NCI-H524 treated with DMSO at 0.1 percent for 48 hours (cell line): ENCODE results near the gene MYH10.
"Not testable (repeated sequence)": the region's sequence is repeated elsewhere in the genome, so short reads cannot be mapped to it uniquely, and the experiment has no call there.

ENCODE experiments used
- DNase-seq: peaks from one replicate; lab custom pipeline; 2025; lab: John Stamatoyannopoulos, UW

The MYH10 gene

DNA sequence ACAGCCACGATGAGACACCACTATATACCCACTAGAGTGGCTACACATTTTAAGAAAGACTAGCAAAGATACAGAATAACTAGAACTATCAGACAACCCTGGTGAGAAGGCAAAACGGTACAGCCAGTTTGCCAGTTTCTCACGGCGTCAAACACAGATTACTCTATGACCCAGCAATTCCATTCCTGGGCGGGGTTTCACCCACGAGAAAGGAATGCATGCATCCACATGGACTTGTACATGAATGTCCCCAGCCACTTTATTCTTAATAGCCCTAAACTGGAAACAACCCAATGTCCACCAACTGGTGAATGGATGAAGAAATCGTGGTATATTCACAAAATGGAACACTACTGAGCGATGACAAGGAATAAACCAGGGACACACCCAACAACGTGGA is 74.5 kb downstream of the MYH10 start:
- DNase-seq, result no peak

DNA sequence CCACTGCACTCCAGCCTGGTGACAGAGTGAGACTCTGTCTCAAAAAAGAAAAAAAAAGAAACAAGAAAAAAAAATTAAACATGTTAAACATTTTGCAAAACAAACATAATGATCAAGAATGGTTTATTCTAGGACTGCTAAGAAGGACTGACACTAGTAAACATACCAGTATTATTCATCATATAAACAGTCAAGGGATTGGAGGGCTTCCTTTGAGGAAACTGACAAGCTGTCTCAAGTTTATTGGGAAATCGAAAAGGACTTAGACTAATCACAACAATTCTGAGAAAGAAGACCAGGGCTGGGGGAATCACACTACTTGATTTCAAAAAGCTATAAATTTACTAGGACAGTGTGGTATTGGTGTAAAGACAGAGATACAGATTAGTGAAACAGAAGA is 75.5 kb downstream of the MYH10 start:
- no peak for DNase-seq

DNA sequence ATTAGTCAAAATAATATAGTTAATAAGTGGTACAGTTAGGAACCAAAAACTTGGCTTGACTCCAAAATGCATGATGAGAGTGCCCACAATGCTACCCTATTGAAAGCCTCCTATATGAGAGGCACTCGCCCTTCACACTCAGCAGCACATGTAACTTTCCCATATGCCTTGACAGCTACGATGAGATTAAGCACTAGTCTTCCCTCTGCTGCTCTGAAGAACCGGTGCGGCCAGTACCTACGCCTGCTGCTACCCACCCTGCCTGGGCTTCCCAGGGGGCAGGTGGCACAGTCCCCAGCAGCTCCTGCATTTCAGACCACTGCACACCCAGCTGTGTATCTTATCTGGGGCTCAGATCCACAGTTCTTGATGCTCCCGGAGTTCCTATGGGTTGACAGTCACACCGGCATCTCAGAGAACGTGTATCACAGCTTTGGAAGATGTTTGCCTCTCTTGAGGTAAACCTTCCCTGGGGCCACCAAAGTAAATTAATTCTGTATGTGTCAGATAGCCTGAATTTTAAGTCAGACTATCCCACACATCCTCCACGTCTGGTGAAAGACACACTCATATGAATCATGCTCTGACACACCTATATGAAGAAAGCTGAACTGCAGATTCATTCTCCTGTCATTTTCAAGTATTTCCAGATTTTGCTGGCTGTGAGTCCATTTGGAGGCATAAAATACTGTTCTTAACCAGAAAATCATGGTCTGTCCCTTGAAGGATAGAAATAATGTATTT is 77.8 kb downstream of the MYH10 start:
- DNase-seq, result no peak

DNA sequence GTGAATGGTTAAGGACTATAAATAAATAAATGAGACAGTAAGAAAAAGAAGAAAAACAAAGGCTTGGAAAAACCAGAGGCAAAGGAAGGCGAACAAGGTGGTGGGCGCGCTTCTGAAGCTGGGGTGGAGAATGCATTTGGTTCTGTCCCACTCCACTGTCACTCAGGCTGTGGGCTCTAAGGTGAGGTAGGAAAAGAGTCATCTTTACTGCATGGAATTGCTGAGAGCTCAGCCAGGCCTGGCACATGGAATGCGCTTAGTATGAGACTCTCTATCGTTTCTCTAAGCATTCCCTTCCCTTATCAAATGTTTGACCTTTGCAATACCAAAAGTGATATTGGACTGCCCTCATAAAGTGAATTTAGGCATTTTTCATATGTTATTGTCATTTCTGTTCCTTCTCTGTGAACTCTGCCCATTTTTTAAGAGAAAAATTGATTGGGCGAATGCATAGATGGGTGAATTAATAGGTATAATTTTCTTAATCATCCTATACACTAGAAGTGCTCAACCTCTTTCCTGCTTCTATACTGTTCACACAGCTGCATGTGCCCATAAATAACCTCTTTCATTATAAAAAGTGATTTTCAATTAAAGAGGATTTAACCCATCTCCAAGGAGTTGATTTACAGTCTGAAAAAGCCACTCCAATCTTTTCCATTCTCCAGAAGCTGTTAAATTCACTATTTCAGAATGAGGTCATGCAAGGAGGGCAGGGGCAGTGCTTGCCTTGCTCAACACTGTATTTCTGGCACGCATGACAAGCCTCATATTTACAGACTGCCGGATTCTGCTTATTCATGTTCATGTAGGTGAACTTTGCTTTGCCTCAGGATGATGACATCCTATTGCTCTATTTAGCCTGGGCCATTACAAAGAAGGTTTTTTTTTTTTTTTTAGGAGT is 87.7 kb downstream of the MYH10 start:
- no peak for DNase-seq

DNA sequence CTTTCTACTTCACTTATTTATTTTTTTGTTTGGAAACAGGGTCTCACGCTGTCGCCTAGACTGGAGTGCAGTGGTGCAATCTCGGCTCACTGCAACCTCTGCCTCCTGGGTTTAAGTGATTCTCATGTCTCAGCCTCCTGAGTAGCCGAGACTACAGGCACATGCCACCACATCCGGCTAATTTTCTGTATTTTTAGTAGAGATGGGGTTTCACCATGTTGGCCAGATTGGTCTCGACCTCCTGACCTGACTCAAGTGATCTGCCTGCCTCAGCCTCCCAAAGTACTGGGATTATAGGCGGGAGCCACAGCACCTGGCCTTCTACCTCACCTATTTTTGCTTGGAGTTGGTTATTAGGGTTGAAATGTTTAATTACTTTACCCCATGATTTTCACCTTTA is 90.5 kb downstream of the MYH10 start:
- not testable (repeated sequence) for DNase-seq

DNA sequence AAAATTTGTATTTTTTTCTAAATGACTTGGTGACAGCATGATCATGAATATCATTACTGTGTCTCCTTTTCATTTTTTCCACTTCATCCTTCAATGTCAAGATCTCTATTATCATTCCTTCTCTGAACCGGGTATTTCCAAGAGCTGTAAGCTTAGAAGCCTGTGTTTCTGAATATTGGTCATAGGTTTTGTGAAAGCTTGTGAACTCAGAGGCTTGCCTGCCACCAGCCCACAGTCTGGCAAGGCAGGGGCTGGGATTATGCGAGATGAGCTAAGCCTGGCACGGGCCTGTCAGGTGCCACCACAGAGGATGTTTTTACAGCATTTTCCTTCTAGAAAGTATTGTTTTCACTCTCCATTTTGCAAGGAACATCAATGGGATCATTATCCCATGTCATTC is 92.8 kb downstream of the MYH10 start:
- DNase-seq, result no peak

DNA sequence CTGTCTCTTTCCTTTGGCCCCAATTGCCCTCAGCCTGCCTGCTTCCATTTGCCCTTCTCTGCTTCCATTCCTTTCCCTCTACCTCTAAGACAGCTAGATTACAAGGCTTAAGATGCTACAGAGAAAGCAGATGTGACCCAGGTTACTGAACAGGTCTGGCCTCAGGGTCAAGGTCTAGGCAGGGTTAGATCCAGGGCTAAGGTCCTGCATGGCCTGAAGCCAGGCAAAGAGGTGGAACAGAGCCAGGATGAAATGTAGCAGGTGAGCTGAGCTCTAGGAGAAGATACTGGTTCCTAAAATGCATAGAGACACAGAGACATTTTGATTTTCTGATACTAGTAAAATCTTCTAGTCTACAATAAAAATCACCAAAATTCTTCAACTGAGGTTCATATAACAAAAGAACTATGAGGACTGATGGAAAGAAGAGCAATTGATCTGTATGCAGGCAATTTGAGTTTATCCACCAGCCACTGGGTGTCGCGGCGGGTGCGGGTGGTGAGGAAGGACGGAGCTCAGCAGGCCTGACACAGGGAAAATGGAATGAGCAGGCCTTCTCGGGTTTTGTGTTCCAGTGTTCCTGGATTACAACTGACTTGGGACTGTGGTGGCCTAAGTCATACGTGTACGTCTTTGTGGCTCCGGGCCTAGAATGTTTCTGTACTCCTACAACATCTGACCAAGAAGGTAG is 95.9 kb downstream of the MYH10 start:
- no peak for DNase-seq

DNA sequence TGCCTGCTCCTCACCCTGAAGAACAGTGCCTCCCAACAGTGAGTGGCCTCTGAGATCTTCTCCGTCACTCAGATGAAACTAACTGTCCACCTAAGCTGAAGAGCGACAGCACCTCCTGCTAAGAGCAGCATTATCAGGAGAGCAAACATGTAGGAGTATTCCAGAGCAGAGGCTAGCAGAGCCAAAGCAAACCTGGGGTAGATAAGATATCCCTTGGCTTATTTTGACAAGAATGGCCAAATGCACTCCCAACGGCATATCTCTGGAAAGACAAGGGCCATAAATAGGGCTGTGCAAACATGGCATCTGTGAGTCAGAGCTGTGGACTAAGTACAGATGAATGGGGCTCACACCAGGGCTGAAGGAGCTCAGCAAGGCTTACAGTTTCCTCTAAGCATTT is 98.5 kb downstream of the MYH10 start:
- no peak for DNase-seq

DNA sequence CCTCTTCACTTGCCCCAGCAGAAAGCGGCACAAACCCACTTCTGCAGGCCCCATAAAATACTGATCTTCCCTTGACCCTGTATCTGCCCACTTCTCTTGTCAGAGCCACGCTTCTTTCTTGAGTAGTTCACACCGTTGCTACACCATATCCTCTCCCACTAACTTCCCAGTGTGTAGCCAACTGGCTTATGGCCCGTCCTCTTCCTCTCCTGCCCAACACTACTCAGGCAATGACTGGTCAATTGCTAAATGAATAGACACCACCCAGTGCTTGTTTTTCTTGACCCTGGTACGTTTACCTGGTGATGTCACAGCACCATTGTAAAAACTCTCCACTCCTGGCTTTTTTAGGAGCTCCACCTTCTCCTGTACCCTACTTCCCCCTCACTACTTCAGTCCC is 107.9 kb downstream of the MYH10 start:
- no peak for DNase-seq

DNA sequence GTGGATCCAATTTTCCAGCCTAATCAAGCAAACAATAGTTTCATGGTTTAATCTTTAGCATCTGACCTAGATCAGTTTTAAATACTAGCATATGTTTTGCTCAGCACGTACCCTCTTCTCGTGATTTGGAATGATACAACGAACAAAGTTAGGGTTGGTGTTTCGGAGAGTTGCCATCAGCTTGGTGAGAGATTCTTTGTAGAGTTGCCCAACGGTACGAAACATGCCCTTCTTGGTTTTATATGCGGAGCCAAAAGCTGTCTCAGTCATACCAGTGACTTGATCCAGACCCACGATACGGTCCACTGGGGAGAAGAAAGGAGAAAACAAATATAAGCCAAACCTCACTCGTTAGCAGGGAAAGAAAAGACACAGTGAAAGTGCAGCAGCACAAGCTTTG is 109.5 kb downstream of the MYH10 start:
- no peak for DNase-seq

DNA sequence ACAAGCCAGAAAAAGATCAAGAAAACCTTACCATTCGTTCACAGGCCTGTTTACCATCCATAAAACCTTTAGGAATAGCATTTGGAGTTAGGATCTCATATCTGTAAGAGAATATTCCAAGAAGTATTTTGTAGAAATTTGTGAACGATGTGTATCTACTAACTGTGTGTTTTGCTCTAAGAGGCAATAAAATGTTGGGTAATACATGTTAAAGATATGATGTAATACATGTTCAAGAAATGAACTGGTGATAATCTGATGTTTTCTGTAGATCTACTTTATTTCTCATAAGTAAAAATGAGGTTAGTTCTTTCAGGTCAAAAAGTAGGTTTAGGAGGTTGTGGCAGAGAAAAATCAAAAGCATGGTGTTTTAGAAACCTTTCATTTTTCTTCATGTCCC is 111.7 kb downstream of the MYH10 start:
- no peak for DNase-seq

DNA sequence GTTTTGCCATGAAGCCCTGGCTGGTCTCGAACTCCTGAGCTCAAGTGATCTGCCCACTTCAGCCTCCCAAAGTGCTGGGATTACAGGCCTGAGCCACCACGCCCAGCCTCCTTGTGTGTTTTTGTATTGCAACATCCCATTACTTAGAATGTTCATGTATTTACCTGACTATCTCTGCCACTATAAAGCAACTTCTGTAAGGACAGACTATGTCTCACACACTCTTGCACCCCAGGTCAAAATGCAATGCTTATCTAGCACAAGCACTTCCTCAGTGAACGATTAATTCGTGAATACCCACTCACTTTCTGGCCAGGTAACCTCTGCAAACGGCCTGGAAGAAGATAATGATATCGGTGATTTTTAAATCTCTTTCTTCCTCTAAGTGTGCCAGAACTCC is 112.2 kb downstream of the MYH10 start:
- no peak for DNase-seq

DNA sequence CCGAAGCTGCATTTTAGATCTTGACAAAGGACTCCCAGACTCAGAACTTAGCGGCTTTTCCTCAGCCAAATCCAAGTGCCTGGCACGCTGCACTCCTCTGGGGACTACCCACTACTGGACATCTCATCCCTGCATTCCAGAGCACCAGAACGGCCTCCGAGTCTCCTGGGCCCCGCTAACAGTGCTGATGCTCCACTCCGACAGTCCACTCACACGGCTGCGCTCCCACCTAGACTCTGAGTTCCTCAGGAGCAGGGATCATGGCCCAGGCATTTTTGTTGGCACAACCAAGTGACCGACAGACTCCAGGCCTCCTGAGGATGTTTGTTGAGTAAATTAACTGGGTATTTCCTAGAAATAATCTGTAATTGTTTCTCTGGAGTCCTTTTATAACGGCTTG is 115.7 kb downstream of the MYH10 start:
- no peak for DNase-seq

DNA sequence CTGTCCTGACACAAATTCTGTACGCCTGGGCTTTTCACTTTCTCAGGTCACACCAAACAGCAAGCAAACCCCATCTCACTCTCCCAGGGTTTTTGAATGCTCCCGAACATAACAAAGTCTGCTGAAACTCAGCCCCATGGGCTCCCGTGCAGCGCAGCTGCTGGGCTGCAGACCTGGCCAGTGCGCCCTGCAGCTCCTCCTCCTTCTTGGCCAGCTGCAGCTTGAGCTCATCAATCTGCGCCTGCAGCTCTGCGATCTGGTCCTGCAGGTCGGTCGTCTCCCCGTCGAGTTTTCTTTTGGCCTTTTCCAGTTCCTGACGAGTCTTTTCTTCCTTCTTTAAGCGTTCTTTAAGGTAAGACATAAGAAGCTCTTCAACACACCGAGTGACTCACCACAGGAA is 124.4 kb downstream of the MYH10 start:
- no peak for DNase-seq

DNA sequence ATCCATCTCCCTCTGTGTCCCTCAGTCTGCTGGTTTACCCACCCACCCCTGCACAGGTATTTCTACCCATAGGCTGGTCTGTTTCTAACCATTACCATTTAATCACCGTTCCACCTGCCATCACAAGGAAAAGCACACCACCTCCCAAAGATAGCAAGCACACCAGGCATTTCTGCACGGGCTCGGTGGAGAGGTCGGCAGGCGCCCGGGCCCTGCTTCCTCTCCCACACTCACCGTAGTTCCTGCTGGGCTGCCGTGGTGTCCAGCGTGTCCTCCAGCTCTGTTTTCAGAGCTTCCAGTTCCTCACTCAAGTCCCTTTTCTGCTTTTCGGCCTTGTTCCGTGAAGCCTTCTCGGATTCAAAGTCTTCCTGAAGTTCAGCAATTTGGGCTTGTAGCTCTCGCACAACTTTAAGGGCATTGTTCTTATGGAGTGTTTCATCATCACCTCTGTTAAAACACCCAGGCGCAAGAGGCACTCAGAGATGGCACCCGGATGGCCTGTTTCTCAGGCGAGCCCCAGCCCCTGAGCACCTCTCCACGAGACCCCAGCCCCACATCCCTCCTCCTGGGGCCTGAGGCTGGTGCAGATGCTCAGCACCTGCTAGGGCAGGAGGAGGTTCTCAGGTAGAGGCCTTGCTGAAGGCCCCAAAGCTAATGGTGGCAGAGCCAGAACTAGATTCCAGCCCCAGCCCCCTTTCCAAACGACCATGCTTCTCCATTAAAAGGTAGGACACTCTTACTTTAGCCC is 125.9 kb downstream of the MYH10 start:
- DNase-seq, result no peak

DNA sequence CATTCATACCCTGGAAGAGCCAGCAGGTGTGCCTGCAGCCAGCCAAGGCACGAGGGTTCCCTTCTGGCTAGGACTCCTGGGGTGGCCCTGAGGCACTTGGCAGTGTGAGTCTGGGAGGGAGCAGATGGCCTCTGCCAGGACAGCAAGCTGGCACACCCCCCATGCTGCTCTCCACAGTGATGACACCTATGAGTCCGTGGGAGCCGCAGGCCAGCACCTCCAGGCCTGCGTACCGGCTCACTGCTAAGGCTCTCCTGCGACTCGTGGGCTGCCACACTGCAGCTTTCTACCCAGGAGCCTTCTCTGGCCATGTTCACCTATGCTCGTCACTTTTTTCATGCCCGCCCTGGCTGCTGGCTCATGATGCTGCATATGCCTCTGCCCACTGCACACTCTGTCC is 126.7 kb downstream of the MYH10 start:
- DNase-seq, result no peak

DNA sequence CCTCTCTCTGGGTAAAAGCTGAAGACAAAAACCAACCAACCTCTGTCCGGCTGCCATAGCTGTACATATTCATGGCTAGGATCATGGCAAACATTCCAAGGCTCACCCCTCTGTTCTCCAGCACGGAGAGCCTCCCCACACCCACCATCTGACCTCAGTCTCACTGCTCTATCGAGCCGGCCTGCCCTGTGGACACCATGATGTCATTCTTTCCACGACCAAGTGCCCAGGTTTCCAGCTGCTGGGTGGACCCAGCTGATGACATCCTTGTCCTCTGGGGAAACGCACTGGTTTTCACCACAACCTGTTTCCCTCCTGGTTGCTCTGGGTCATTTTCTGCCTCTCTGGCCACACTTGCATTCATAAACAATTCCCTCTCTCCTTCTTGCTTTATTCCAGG is 127.2 kb downstream of the MYH10 start:
- no peak for DNase-seq

DNA sequence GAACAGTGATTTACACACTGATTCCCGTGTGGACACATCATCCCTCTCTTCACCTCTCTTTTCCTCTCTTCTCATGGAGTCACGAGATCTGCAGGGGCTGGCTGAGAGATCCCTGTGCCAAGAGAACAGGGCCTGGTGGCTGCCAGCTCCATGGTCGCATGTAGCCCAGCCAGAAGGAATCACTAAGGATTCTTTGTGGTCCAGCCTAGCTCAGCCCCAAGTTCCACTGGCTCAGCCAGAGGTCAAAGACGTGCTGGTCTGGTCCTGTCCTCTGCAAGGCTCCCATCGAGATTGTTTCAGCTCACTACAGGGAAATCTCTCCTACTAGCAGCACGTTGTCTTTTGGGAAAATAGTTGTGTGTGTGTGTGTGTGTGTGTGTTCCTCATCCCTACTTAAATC is 128.4 kb downstream of the MYH10 start:
- no peak for DNase-seq

DNA sequence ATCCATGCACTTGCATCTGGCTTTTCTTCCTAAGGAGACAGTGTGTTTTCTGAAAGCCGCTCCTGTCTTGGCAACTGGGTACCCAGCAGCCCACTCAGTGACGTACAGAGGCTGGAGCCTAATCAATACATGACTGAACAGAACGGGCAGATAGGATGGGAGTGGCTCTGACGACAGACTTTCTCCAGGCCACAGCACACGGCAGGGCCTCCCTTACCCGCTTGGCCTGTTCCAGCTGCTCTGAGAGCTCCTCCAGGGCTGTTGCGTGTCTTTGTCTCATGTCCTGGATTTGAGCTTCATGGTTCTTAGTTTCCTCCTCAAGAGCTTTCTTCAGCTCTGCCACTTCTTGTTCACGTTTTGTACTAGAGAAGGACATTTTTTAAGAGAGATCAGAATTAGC is 129.9 kb downstream of the MYH10 start:
- DNase-seq, result no peak

DNA sequence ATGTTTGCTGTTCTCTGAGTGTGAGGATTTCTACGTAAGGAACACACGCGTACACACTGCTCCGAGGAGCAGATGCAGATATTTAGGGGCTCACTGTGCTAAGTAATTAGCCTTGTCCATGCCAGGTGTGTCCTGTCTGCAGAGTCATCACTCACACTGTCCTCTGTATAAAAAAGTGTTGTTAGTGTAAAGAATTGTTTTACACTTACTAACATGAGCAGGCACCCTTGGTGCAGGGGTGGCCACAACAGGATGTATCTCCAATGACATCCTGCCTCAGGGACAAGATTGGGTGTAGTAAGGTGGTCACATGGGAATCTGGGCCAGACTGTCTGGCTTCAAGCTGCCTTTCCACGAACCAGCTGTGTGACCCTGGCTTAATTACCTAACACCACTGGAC is 130.9 kb downstream of the MYH10 start:
- DNase-seq, result no peak

DNA sequence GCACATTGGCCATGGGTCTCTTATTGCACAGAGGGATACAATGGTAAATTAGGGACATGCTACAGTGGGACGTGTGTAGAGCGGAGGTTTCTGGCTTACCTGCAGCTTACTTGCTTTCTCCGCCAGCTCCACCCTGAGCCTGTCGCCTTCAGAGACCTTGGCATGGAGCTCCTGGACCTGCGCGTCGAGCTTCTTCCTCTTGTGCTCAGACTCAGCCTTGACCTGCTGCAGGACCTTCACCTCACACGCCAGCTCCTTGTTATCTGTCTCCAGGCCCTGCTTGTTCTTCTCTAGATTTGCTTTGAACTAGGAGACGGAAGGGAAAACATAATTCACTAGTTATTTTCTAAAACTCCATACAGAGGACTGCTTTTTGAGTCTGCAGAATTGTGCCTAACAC is 131.4 kb downstream of the MYH10 start:
- DNase-seq, result no peak

DNA sequence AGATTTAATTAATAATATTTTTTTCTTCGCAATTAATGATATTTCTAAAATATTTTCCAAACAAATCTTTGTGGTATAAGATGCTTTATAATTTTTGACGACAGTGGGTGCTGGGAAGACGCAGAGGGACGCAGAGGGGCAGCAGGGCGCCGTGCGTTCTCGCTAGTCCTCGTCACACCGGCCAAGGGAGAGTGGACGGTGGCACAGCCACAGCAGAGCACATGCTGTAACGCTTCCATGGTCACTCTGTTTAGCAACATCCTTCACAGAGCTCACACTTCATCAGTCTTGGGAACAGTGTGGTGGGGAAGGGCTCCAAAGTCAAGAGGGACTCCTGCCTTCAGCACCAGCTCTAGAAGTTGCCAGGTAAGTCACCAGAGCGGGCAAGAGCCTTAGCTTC is 134.4 kb downstream of the MYH10 start:
- no peak for DNase-seq
